GM23338 (cell line): ENCODE results near the gene KCNK16. TPM values are rescaled to one million over a fixed set of nuclear protein-coding genes. Genes with fewer than 3 reads are reported as not detected.

Source experiments
- ATAC-seq: fragments of 200-7000 bp; cut with Tn5 transposase; 3 replicates; pipeline ENCODE4 v1.9.1; 2020
- DNase-seq: peaks from one replicate; pipeline ENCODE4 v3.0.0-alpha.2; 2015; ENCODE audit warnings: low spot score
- H2AFZ ChIP-seq: fragments of 200-600 bp; sonication (generic); 2 replicates; pipeline ENCODE4 v1.8.0; 2016; ENCODE audit warnings: antibody characterized with exemption, mild to moderate bottlenecking, moderate library complexity
- H3F3A ChIP-seq: fragments of 200-600 bp; sonication (generic); replicated peaks from 2 replicates; pipeline ENCODE4 v1.8.0; 2017; ENCODE audit warnings: antibody characterized with exemption, mixed run types, low read depth
- H3K27ac ChIP-seq: fragments of 200-600 bp; sonication (generic); 2 replicates; pipeline ENCODE4 v1.6.1; 2016; ENCODE audit warnings: low read depth
- H3K27me3 ChIP-seq: fragments of 200-600 bp; sonication (generic); 2 replicates; pipeline ENCODE4 v1.8.0; 2016; ENCODE audit warnings: mild to moderate bottlenecking, mixed run types, moderate library complexity; ENCODE audit not compliant: insufficient read depth
- H3K36me3 ChIP-seq: fragments of 200-600 bp; sonication (generic); 2 replicates; pipeline ENCODE4 v1.8.0; 2016; ENCODE audit warnings: mild to moderate bottlenecking; ENCODE audit not compliant: insufficient read depth
- H3K4me1 ChIP-seq: fragments of 200-600 bp; sonication (generic); 2 replicates; pipeline ENCODE4 v1.8.0; 2016; ENCODE audit warnings: mild to moderate bottlenecking, moderate library complexity; ENCODE audit not compliant: insufficient read depth
- H3K4me2 ChIP-seq: fragments of 200-600 bp; sonication (generic); 2 replicates; pipeline ENCODE4 v1.7.1; 2017; ENCODE audit warnings: mixed run types
- H3K4me3 ChIP-seq: fragments of 200-600 bp; sonication (generic); 2 replicates; pipeline ENCODE4 v1.6.1; 2016; ENCODE audit warnings: mixed run types
- H3K79me2 ChIP-seq: fragments of 200-600 bp; sonication (generic); replicated peaks from 2 replicates; pipeline ENCODE4 v1.8.0; 2017; ENCODE audit warnings: mild to moderate bottlenecking; ENCODE audit not compliant: insufficient read depth
- H3K9me2 ChIP-seq: fragments of 200-600 bp; sonication (generic); 2 replicates; pipeline ENCODE4 v1.8.0; 2017; ENCODE audit not compliant: insufficient read depth
- H4K20me1 ChIP-seq: fragments of 200-600 bp; sonication (generic); replicated peaks from 2 replicates; pipeline ENCODE4 v1.8.0; 2017; ENCODE audit warnings: mild to moderate bottlenecking; ENCODE audit not compliant: insufficient read depth
- H3K27ac Mint-ChIP-seq: 2 replicates; pipeline ENCODE4 v1.8.0; 2020; ENCODE audit warnings: inconsistent platforms, mild to moderate bottlenecking, moderate library complexity, mixed read lengths
- H3K27me3 Mint-ChIP-seq: 3 replicates; pipeline ENCODE4 v1.8.0; 2022; ENCODE audit warnings: low read depth, mild to moderate bottlenecking, moderate library complexity, mixed read lengths, inconsistent platforms; ENCODE audit not compliant: insufficient read depth, poor library complexity
- H3K36me3 Mint-ChIP-seq: 3 replicates; pipeline ENCODE4 v1.8.0; 2021; ENCODE audit warnings: low read depth, mild to moderate bottlenecking, inconsistent platforms, moderate library complexity, mixed read lengths
- H3K4me1 Mint-ChIP-seq: 3 replicates; pipeline ENCODE4 v1.8.0; 2020; ENCODE audit warnings: mild to moderate bottlenecking, inconsistent platforms, mixed read lengths
- H3K4me3 Mint-ChIP-seq: 3 replicates; pipeline ENCODE4 v1.8.0; 2021; ENCODE audit warnings: moderate library complexity, mild to moderate bottlenecking, inconsistent platforms, mixed read lengths
- H3K9me3 Mint-ChIP-seq: 3 replicates; pipeline ENCODE4 v1.8.0; 2020; ENCODE audit warnings: moderate library complexity, mild to moderate bottlenecking, inconsistent platforms, mixed read lengths
- CREB1 ChIP-seq: fragments of 250-450 bp; sonication (Bioruptor Pico); IDR thresholded peaks from 2 replicates; pipeline ENCODE4 v1.5.0; 2020; ENCODE audit warnings: low read depth, mild to moderate bottlenecking, moderate library complexity
- CTCF ChIP-seq, 2 experiments: fragments of 200-600 bp in 1 of 2; sonication (generic) in 1 of 2; conservative IDR thresholded peaks; 2 replicates each; pipeline versions ENCODE4 v1.5.1 to v1.6.1; 2016 to 2017; ENCODE audit warnings: antibody characterized with exemption in 2 of 2, low read depth in 2 of 2, mild to moderate bottlenecking in 2 of 2, moderate library complexity in 1 of 2
- EZH2phosphoT487 ChIP-seq: fragments of 200-600 bp; sonication (generic); IDR thresholded peaks from one replicate; pipeline ENCODE4 v1.8.1; 2018; ENCODE audit warnings: antibody characterized with exemption; ENCODE audit not compliant: unreplicated experiment
- JUNB ChIP-seq: IDR thresholded peaks from one replicate; pipeline ENCODE4 v1.6.1; 2016; ENCODE audit warnings: antibody characterized with exemption; ENCODE audit not compliant: unreplicated experiment
- REST ChIP-seq: IDR thresholded peaks from one replicate; pipeline ENCODE4 v1.6.1; 2018; ENCODE audit warnings: antibody characterized with exemption; ENCODE audit not compliant: unreplicated experiment
- STAT1 ChIP-seq: IDR thresholded peaks from one replicate; pipeline ENCODE4 v1.6.1; 2016; ENCODE audit warnings: antibody characterized with exemption; ENCODE audit not compliant: unreplicated experiment
- polyA plus RNA-seq: library from polyadenylated mRNA; unstranded; fragments of >200 nt; fragmentation: Nextera tagmentation; extraction: Ambion mirVana; gene quantifications from 2 replicates; pipeline ENCODE4 v1.2.1, GENCODE V29; 2016
- total RNA-seq: library from RNA; depleted of rRNA; stranded (reverse); fragments of >200 nt; shearing (Covaris generic); gene quantifications from 2 replicates; pipeline ENCODE4 v1.2.3, GENCODE V29; 2014

KCNK16 gene
- total and polyA plus RNA-seq, 2 experiments from 2014 or later: not detected

- Mint-ChIP-seq H3K36me3 (no peaks in the 10 kb centered on the region), H3K27ac (no peak overlapping the region), H3K4me3 (no peak overlapping the region), H3K9me3 (no peaks in the 10 kb centered on the region; the same call in 2 of the 3 replicates), H3K4me1 (peaks cover 22% of the 10 kb centered on the region), H3K27me3 (peaks cover 4% of the 10 kb centered on the region)
- no peaks in the 10 kb centered on the region for H3K9me2 ChIP-seq
- peak overlapping the region; percentile 62; the same call in 1 of the 2 replicates for H3K4me2 ChIP-seq
- DNase-seq: peak; percentile 90
- no peak overlapping the region for H3K27ac ChIP-seq
- no peaks in the 10 kb centered on the region for H3K36me3 ChIP-seq
- H3K27me3 ChIP-seq: no peaks in the 10 kb centered on the region
- no peaks in the 10 kb centered on the region for H3K79me2 ChIP-seq
- no peaks in the 10 kb centered on the region for H4K20me1 ChIP-seq
- peaks cover 6% of the 10 kb centered on the region for H3K4me1 ChIP-seq
- peak overlapping the region; percentile 89 for H2AFZ ChIP-seq
- peak; percentile 83 to 97 for TF ChIP-seq CTCF (conservative IDR thresholded peaks at IDR 0.05; ENCODE audit: low read depth in 2 of 2)
- no peak for TF ChIP-seq REST
- 0 out of 2 replicates have a peak, but pooled peaks have one; percentile 25 for TF ChIP-seq CREB1 (CRISPR knock-in tag)
- H3F3A ChIP-seq: no peaks in the 10 kb centered on the region
- peak; percentile 90 for ATAC-seq
- no peak overlapping the region; the same call in 1 of the 2 replicates for H3K4me3 ChIP-seq
Measured at GRCh38 chr6:39301606-39302005, 20.9 kb downstream of the KCNK16 start.

- no peak for ATAC-seq
- H3K27me3 Mint-ChIP-seq: peaks cover 7% of the 10 kb centered on the region
- no peak for TF ChIP-seq CTCF (conservative IDR thresholded peaks at IDR 0.05; ENCODE audit: low read depth in 2 of 2)
- no peak for TF ChIP-seq JUNB
- no peak for TF ChIP-seq STAT1
- no peak for TF ChIP-seq REST
- no peak for TF ChIP-seq EZH2phosphoT487
Measured at GRCh38 chr6:39300739-39301138, 21.8 kb downstream of the KCNK16 start.

More at GRCh38 chr6:39300739-39301138, 21.8 kb downstream of the KCNK16 start:
- Histone ChIP-seq H2AFZ (no peak overlapping the region; the same call in 1 of the 2 replicates), H4K20me1 (no peaks in the 10 kb centered on the region), H3K9me2 (no peaks in the 10 kb centered on the region), H3K79me2 (no peaks in the 10 kb centered on the region), H3K27me3 (no peaks in the 10 kb centered on the region), H3K4me2 (no peak overlapping the region), H3F3A (no peaks in the 10 kb centered on the region), H3K27ac (no peak overlapping the region), H3K4me3 (no peak overlapping the region), H3K36me3 (no peaks in the 10 kb centered on the region), H3K4me1 (peaks cover 6% of the 10 kb centered on the region)
- no peaks in the 10 kb centered on the region for H3K36me3 Mint-ChIP-seq
- H3K4me1 Mint-ChIP-seq: peaks cover 24% of the 10 kb centered on the region
- DNase-seq: no peak
- H3K27ac Mint-ChIP-seq: no peak overlapping the region
- H3K9me3 Mint-ChIP-seq: no peaks in the 10 kb centered on the region; the same call in 2 of the 3 replicates
- H3K4me3 Mint-ChIP-seq: no peak overlapping the region
